Motor neuron (in vitro differentiated cells): ENCODE measurements around the gene RPH3AL. TPM values are rescaled to one million over a fixed set of nuclear protein-coding genes. Genes with fewer than 3 reads are reported as not detected.
"Not testable (repeated sequence)": the region's sequence is repeated elsewhere in the genome, so short reads cannot be mapped to it uniquely, and the experiment has no call there.

Experiments used
- ATAC-seq, 8 experiments: fragments of 200-7000 bp; cut with Tn5 transposase; replicated peaks in 6 of 8; 2 replicates each; pipeline ENCODE4 v1.8.0; 2021; ENCODE audit warnings: mild to moderate bottlenecking in 8 of 8, moderate library complexity in 8 of 8
- H3K27ac ChIP-seq, 2 donors: fragments of 250-450 bp; sonication (Bioruptor Pico); 2 replicates each; pipeline ENCODE4 v1.9.0; 2021; ENCODE audit warnings: antibody characterized with exemption in 2 of 2, mild to moderate bottlenecking in 2 of 2, moderate library complexity in 1 of 2
- H3K4me1 ChIP-seq, 2 donors: fragments of 250-450 bp; sonication (Bioruptor Pico); replicated peaks in 1 of 2; 2 replicates each; pipeline ENCODE4 v1.6.1; 2021; ENCODE audit warnings: antibody characterized with exemption in 2 of 2, mild to moderate bottlenecking in 2 of 2, moderate library complexity in 1 of 2
- H3K4me3 ChIP-seq, 5 donors: fragments of 250-450 bp; sonication (Bioruptor Pico); 2 replicates each; pipeline ENCODE4 v1.9.0; 2021; ENCODE audit warnings: antibody characterized with exemption in 5 of 5, mild to moderate bottlenecking in 5 of 5, moderate library complexity in 4 of 5
- WGBS, 10 experiments: fragments of 450-650 bp; shearing (Covaris generic); methylation state at CpG; one replicate each; pipeline ENCODE4 v1.0.0; 2022; 5-methylcytosine and 5-hydroxymethylcytosine counted together
- in situ Hi-C, 9 experiments: fragments of 400-800 bp; cut with MboI; loops; one replicate each; pipeline ENCODE4 v1.15.0; 2021; ENCODE audit warnings: low sequenced_read_pairs in 9 of 9, low pct_unique_long_range_greater_than_20kb in 2 of 9; ENCODE audit not compliant: unreplicated experiment in 9 of 9
- total RNA-seq, 8 experiments: library from RNA; unstranded; fragments of 300-600 nt; gene quantifications; 2 replicates each; pipeline versions ENCODE4 v1.2.3 to v1.2.4, GENCODE V29; 2022

RPH3AL gene
- total RNA-seq, 8 experiments from 2014 or later: 1.4 to 7.6 (median 3.0) TPM

DNA sequence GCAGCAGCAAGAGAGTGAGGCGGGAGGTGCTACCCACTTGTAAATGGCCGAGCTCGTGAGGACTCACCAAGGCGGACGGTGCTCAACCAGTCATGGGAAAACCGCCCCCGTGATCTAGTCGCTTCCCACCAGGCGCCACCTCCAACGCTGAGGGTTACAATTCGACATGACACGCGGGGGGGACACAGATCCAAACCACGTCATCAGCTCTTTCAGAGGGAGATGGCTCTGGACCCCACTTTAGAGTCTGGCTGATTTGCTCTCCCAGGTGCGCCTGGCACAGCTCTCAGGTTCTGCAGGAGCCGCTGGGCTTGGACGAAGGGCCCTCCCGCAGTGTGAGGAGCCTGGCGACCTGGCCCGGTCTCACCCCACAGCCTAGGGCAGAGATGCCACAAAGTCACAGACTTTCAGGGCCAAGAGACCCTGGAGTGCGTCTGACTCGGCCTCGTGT lies 150.1 kb downstream of the RPH3AL start:
- 20 to 93% (median 70%) methylated on average over 1 to 12 of the region's 23 CpGs; no CpG with 5 or more reads in 4 of the 10 experiments for WGBS, 10 experiments
- no peak overlapping the region for H3K27ac ChIP-seq
- in situ Hi-C loops: no loop called here
- peaks cover 26 to 34% of the 10 kb centered on the region in 2 donors for H3K4me1 ChIP-seq
- no peak for ATAC-seq
- no peak overlapping the region for H3K4me3 ChIP-seq

- peaks cover 26 to 37% of the 10 kb centered on the region in 2 donors for H3K4me1 ChIP-seq
- H3K27ac ChIP-seq, H3K4me3 ChIP-seq, ATAC-seq, in situ Hi-C loops: not testable (repeated sequence)
- 18 to 57% (median 53%) methylated on average over 1 to 5 of the region's 13 CpGs; no CpG with 5 or more reads in 7 of the 10 experiments for WGBS, 10 experiments
These were observed 150.9 kb downstream of the RPH3AL start for GRCh38 chr17:201736-202135.

DNA sequence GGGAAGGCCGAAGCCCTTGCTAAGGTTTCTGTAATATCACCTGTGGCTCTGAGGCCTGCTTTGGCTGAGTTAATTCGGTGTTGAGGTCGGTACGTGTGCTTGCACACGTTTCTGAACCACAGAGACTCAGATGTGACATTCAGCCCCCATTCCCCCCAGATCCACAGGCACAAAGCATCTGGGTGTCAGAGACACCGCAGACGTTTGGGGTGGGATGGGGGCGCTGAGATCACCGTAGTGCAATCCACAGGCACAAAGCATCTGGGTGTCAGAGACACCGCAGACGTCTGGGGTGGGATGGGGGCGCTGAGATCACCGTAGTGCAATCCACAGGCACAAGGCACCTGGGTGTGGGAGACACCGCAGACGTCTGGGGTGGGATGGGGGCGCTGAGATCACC lies 151.3 kb downstream of the RPH3AL start:
- H3K4me1 ChIP-seq: peaks cover 31 to 41% of the 10 kb centered on the region in 2 donors
- WGBS, 10 experiments: 60% methylated on average over 2 of the region's 16 CpGs; no CpG with 5 or more reads in 9 of the 10 experiments
- H3K27ac ChIP-seq, ATAC-seq, H3K4me3 ChIP-seq, in situ Hi-C loops: not testable (repeated sequence)

DNA sequence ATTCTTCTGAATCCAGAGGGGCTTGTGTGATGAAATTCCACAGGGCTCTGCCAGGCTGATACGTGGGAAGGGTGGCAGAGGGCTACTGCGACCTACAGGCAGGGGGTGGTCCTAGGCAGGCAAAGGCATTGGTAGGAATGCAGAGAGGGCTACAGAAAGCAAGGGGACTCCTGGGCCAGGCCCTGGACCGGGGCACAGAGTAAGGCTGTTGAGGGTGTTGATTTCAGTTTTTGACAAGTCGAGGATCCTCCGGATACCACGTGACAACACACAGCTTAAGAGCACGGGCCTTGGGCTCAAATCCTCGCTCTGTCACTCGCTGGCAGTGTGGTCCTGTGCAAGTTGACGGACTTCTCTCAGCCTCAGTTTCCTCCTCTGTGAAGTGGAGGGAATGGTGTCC lies 152.0 kb downstream of the RPH3AL start:
- in situ Hi-C loops: no loop called here
- Histone ChIP-seq H3K27ac (no peak overlapping the region), H3K4me1 (peaks cover 31 to 43% of the 10 kb centered on the region in 2 donors), H3K4me3 (no peak overlapping the region)
- peak in 7 of 8 experiments; percentile 3 to 46 (median 23) for ATAC-seq
- 40 to 100% (median 92%) methylated on average over 1 to 2 of the region's 10 CpGs; no CpG with 5 or more reads in 7 of the 10 experiments for WGBS, 10 experiments

GRCh38 chr17:199806-200545 lies 152.6 kb downstream of the RPH3AL start:
- no peak overlapping the region for H3K4me3 ChIP-seq
- peak in 7 of 8 experiments; percentile 5 to 80 (median 41) for ATAC-seq
- no peak overlapping the region for H3K27ac ChIP-seq
- 0 to 100% (median 35%) methylated on average over 1 to 5 of the region's 14 CpGs; no CpG with 5 or more reads in 4 of the 10 experiments for WGBS, 10 experiments
- in situ Hi-C loops: no loop called here
- peaks cover 33 to 39% of the 10 kb centered on the region in 2 donors for H3K4me1 ChIP-seq

- Histone ChIP-seq H3K4me3 (no peak overlapping the region), H3K4me1 (peaks cover 33 to 41% of the 10 kb centered on the region in 2 donors), H3K27ac (peak overlapping the region in 1 of 2 donors; percentile 37)
- in situ Hi-C loops: no loop called here
- 0 to 30% (median 19%) methylated on average over 1 to 5 of the region's 8 CpGs; no CpG with 5 or more reads in 3 of the 10 experiments for WGBS, 10 experiments
- peak in 1 of 8 experiments; percentile 17 for ATAC-seq
These were observed 153.4 kb downstream of the RPH3AL start for GRCh38 chr17:199191-199604.

DNA sequence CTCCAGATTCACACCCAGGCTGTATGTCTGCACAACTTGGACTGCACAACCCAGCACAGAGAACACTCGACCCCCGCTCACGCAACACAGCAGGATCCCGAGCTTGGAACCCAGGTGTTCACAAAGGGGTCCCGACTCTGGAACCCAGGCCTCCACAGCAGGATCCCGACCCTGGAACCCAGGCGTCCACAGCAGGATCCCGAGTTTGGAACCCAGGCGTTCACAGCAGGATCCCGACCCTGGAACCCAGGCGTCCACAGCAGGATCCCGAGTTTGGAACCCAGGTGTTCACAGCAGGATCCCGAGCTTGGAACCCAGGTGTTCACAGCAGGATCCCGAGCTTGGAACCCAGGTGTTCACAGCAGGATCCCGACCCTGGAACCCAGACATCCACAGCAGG lies 154.4 kb downstream of the RPH3AL start:
- H3K27ac ChIP-seq, ATAC-seq, in situ Hi-C loops, H3K4me3 ChIP-seq: not testable (repeated sequence)
- H3K4me1 ChIP-seq: peaks cover 33 to 41% of the 10 kb centered on the region in 2 donors
- WGBS, 10 experiments: 65 to 100% (median 80%) methylated on average over 2 to 12 of the region's 15 CpGs; no CpG with 5 or more reads in 1 of the 10 experiments

DNA sequence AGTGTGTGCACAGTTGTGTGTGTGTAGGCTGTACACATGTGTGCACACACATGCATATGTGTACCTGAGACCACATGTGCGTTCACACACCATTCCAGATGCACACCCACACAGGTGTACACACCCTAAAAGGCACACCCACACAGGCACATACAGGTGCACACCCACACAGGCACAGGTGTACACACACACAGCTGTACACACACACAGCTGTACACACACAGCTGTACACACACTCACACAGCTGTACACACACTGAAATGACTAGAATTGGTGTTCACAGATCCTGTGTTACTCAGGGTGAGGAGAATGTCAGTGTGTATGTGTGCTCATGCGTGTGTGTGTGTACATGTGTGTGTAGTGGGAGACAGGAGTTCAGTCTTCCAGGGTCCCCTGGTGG lies 155.3 kb downstream of the RPH3AL start:
- Histone ChIP-seq H3K4me3 (no peak overlapping the region), H3K4me1 (peaks cover 33 to 40% of the 10 kb centered on the region in 2 donors), H3K27ac (no peak overlapping the region)
- no peak for ATAC-seq
- in situ Hi-C loops: no loop called here
- WGBS, 10 experiments: 0 to 100% (median 20%) methylated on average over 1 of the region's 2 CpGs; no CpG with 5 or more reads in 7 of the 10 experiments

GRCh38 chr17:194828-195602 lies 157.6 kb downstream of the RPH3AL start:
- peaks cover 25 to 32% of the 10 kb centered on the region in 2 donors for H3K4me1 ChIP-seq
- ATAC-seq: no peak
- H3K27ac ChIP-seq: no peak overlapping the region
- H3K4me3 ChIP-seq: no peak overlapping the region
- WGBS, 10 experiments: 27 to 95% (median 82%) methylated on average over 2 to 14 of the region's 16 CpGs; no CpG with 5 or more reads in 1 of the 10 experiments
- in situ Hi-C loops: no loop called here

DNA sequence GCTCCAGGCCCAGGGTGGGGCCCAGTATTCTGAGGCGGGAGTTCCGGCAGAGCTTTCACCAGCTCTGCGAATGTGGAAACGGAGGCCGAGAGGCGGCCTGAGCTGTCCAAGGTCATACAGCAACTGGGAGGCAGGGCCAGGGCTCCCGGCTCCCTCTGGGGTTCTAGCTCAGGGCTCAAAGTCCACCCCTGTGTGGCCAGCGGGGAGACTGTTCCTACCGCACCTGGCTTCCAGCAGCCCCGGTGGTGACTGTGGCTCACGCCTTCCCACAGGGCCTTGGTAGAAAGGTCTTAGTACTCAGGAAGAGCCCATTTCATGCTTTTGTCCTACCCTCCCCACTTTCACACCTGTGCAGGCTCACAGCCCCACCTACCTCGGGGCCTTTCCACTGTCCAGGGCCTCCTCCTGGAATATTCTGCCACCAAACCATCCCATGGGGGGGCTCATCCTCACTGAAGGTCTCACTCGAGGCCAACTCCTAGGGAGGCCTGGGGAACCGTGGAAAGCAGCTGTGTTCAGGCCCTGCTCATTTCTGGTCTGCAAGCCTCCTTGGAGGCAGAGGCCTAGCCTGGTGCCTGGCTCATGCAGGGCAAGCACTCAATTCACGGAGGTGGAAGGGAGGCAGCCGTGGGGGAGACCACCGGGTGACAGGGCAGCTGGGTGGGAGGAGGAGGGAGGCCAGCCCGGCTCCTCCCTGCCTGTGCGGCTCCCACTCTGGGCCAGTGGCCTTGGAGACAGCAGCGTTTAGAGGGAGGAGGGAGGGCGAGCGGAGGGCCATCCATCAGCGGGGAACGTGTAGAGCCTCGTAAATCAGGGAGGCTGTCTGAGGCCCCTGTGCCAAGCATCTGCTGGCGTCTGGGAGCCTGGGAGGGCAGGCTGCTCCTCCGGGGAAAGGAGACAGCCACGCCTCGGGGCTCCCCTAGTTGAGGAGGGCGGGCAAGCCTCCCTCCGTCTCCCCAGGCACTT lies 158.5 kb downstream of the RPH3AL start:
- Histone ChIP-seq H3K27ac (peak overlapping the region in 1 of 2 donors; percentile 30), H3K4me3 (no peak overlapping the region), H3K4me1 (peaks cover 23% of the 10 kb centered on the region in 2 donors)
- 10 to 100% (median 60%) methylated on average over 1 to 9 of the region's 31 CpGs; no CpG with 5 or more reads in 3 of the 10 experiments for WGBS, 10 experiments
- peak in 7 of 8 experiments; percentile 38 to 98 (median 98) for ATAC-seq
- in situ Hi-C loops: no loop called here

- ATAC-seq: no peak
- in situ Hi-C loops: no loop called here
- Histone ChIP-seq H3K4me1 (peaks cover 19% of the 10 kb centered on the region in 2 donors), H3K4me3 (no peak overlapping the region), H3K27ac (no peak overlapping the region)
- 20 to 89% (median 67%) methylated on average over 1 to 3 of the region's 8 CpGs; no CpG with 5 or more reads in 7 of the 10 experiments for WGBS, 10 experiments
These were observed 159.2 kb downstream of the RPH3AL start for GRCh38 chr17:193426-193810.
